PC-9 (cell line): Measurements from ENCODE around the gene ASIC4. TPM values are rescaled to one million over a fixed set of nuclear protein-coding genes. Genes with fewer than 3 reads are reported as not detected.

Experiments
- BruUV-seq: library from RNA; stranded (reverse); fragments of 400-500 nt; replicated peaks from 2 replicates; lab custom pipeline; 2021; lab: Mats Ljungman, UMichigan
- CTCF ChIA-PET: fragments of 300-600 bp; sonication (Branson Sonifier 250); formaldehyde crosslinking; loops from one replicate; lab custom pipeline; 2022; ENCODE audit warnings: antibody characterized with exemption; lab: Charles Lee
- POLR2A ChIA-PET: fragments of 300-600 bp; sonication (Branson Sonifier 250); formaldehyde crosslinking; loops from one replicate; lab custom pipeline; 2022; ENCODE audit warnings: antibody characterized with exemption; ENCODE audit not compliant: unreplicated experiment; lab: Charles Lee
- DNase-seq, 2 experiments: peaks; one replicate each; pipeline versions ENCODE4 v3.0.0 to v3.0.0-alpha.2; 2015 to 2022; ENCODE audit warnings: mixed read lengths in 1 of 2
- H2AFZ ChIP-seq: fragments of 200-600 bp; sonication (generic); 2 replicates; pipeline ENCODE4 v1.8.1; 2017; ENCODE audit warnings: antibody characterized with exemption
- H3F3A ChIP-seq: fragments of 200-600 bp; sonication (generic); 2 replicates; pipeline ENCODE4 v1.8.1; 2017; ENCODE audit warnings: antibody characterized with exemption, mild to moderate bottlenecking, low read depth; ENCODE audit not compliant: insufficient read depth
- H3K27ac ChIP-seq: fragments of 200-600 bp; sonication (generic); 2 replicates; pipeline ENCODE4 v1.6.1; 2016; ENCODE audit warnings: mixed run types
- H3K27me3 ChIP-seq: fragments of 200-600 bp; sonication (generic); 2 replicates; pipeline ENCODE4 v1.6.1; 2016; ENCODE audit warnings: low read depth, mixed run types; ENCODE audit not compliant: insufficient read depth
- H3K36me3 ChIP-seq: fragments of 200-600 bp; sonication (generic); 2 replicates; pipeline ENCODE4 v1.6.1; 2016; ENCODE audit warnings: low read depth, mixed run types
- H3K4me1 ChIP-seq: fragments of 200-600 bp; sonication (generic); replicated peaks from 2 replicates; pipeline ENCODE4 v1.6.1; 2016; ENCODE audit warnings: mixed run types; ENCODE audit not compliant: insufficient read depth
- H3K4me2 ChIP-seq: fragments of 200-600 bp; sonication (generic); 2 replicates; pipeline ENCODE4 v1.6.1; 2017; ENCODE audit warnings: mixed run types
- H3K4me3 ChIP-seq: fragments of 200-600 bp; sonication (generic); 2 replicates; pipeline ENCODE4 v1.6.1; 2016; ENCODE audit warnings: mixed run types
- H3K79me2 ChIP-seq: fragments of 200-600 bp; sonication (generic); 2 replicates; pipeline ENCODE4 v1.6.1; 2017; ENCODE audit warnings: low read depth, mixed run types
- H3K9me2 ChIP-seq: fragments of 200-600 bp; sonication (generic); 2 replicates; pipeline ENCODE4 v1.8.1; 2017; ENCODE audit warnings: mild to moderate bottlenecking; ENCODE audit not compliant: insufficient read depth
- H3K9me3 ChIP-seq: fragments of 200-600 bp; sonication (generic); 2 replicates; pipeline ENCODE4 v1.8.1; 2016; ENCODE audit warnings: low read depth; ENCODE audit not compliant: insufficient read depth
- H4K20me1 ChIP-seq: fragments of 200-600 bp; sonication (generic); 2 replicates; pipeline ENCODE4 v1.8.1; 2017; ENCODE audit not compliant: insufficient read depth
- CTCF ChIP-seq: fragments of 200-600 bp; sonication (generic); conservative IDR thresholded peaks from 2 replicates; pipeline ENCODE4 v1.6.1; 2017; ENCODE audit warnings: mixed run types, antibody characterized with exemption, mild to moderate bottlenecking, moderate library complexity
- EZH2 ChIP-seq: fragments of 200-600 bp; sonication (generic); IDR thresholded peaks from 2 replicates; pipeline ENCODE4 v1.8.0; 2017; ENCODE audit warnings: antibody characterized with exemption, low read depth
- intact Hi-C: fragments of 100-400 bp; cut with micrococcal nuclease; formaldehyde crosslinking; loops from one replicate; pipeline ENCODE4 v1.10.0; 2022; ENCODE audit not compliant: unreplicated experiment
- total RNA-seq: library from RNA; stranded (reverse); gene quantifications from 2 replicates; pipeline ENCODE4 v1.2.3, GENCODE V29; 2021

Gene ASIC4
- total RNA-seq, 1 experiment from 2014 or later, result 0.22 TPM

- H3K79me2 ChIP-seq, result no peaks in the 10 kb centered on the region
- H2AFZ ChIP-seq, result no peak overlapping the region
- TF ChIP-seq CTCF (no peak), EZH2 (no peak)
- BruUV-seq, result no TSS peak
- H3K27me3 ChIP-seq, result peaks cover 62% of the 10 kb centered on the region
- no peak for DNase-seq
- peaks cover 5% of the 10 kb centered on the region; the same call in 1 of the 2 replicates for H3F3A ChIP-seq
- no peaks in the 10 kb centered on the region for H3K9me2 ChIP-seq
- no peaks in the 10 kb centered on the region for H4K20me1 ChIP-seq
- H3K36me3 ChIP-seq, result no peaks in the 10 kb centered on the region
- ChIA-PET CTCF (interaction anchor here (0.7 kb wide), 1 partner anchor 10 kb away, joined by 5 read pairs; no protein-coding TSS in a partner anchor), POLR2A (no interaction called here)
- no peak overlapping the region for H3K4me3 ChIP-seq
- intact Hi-C loops, result no loop called here
- no peaks in the 10 kb centered on the region for H3K9me3 ChIP-seq
- H3K4me1 ChIP-seq, result peaks cover 4% of the 10 kb centered on the region
- H3K27ac ChIP-seq, result no peak overlapping the region
- no peak overlapping the region for H3K4me2 ChIP-seq
Observed at GRCh38 chr2:219516888-219517287, 2.6 kb downstream of the ASIC4 start.

- Histone ChIP-seq H3K36me3 (no peaks in the 10 kb centered on the region), H4K20me1 (no peaks in the 10 kb centered on the region), H3K9me3 (no peaks in the 10 kb centered on the region), H3K27ac (no peak overlapping the region), H2AFZ (no peak overlapping the region), H3K4me2 (no peak overlapping the region), H3F3A (peaks cover 6% of the 10 kb centered on the region; the same call in 1 of the 2 replicates), H3K4me1 (peaks cover 15% of the 10 kb centered on the region), H3K27me3 (peaks cover 51% of the 10 kb centered on the region), H3K79me2 (no peaks in the 10 kb centered on the region), H3K4me3 (no peak overlapping the region), H3K9me2 (no peaks in the 10 kb centered on the region)
- ChIA-PET CTCF (interaction anchor here (0.9 to 1.1 kb wide), 2 partner anchors 8 to 19 kb away, joined by 3 to 5 read pairs; partner anchors contain the start of gene GMPPA), POLR2A (no interaction called here)
- no TSS peak for BruUV-seq
- intact Hi-C loops, result no loop called here
- no peak for TF ChIP-seq CTCF
- TF ChIP-seq EZH2, result no peak
- DNase-seq, result no peak
Observed at GRCh38 chr2:219517954-219518778, 3.9 kb downstream of the ASIC4 start.

GRCh38 chr2:219519526-219519916 lies 5.2 kb downstream of the ASIC4 start:
- no peaks in the 10 kb centered on the region for H3K36me3 ChIP-seq
- H3K79me2 ChIP-seq, result no peaks in the 10 kb centered on the region
- no peak overlapping the region for H3K27ac ChIP-seq
- H3K9me3 ChIP-seq, result no peaks in the 10 kb centered on the region
- H3K4me1 ChIP-seq, result peaks cover 15% of the 10 kb centered on the region
- ChIA-PET CTCF (no interaction called here), POLR2A (no interaction called here)
- H3F3A ChIP-seq, result peaks cover 6% of the 10 kb centered on the region; the same call in 1 of the 2 replicates
- H3K27me3 ChIP-seq, result peaks cover 39% of the 10 kb centered on the region
- H4K20me1 ChIP-seq, result no peaks in the 10 kb centered on the region
- no TSS peak for BruUV-seq
- intact Hi-C loops, result no loop called here
- DNase-seq, result no peak
- no peaks in the 10 kb centered on the region for H3K9me2 ChIP-seq
- TF ChIP-seq EZH2 (no peak), CTCF (no peak)
- H2AFZ ChIP-seq, result no peak overlapping the region
- no peak overlapping the region for H3K4me3 ChIP-seq
- no peak overlapping the region for H3K4me2 ChIP-seq
